Osteocyte (in vitro differentiated cells): ENCODE results near the gene FNDC11. TPM values are rescaled to one million over a fixed set of nuclear protein-coding genes. Genes with fewer than 3 reads are reported as not detected.

ENCODE experiments used
- DNase-seq: peaks from one replicate; pipeline ENCODE4 v3.0.0; 2021; ENCODE audit warnings: mixed read lengths; ENCODE audit not compliant: unreplicated experiment; ENCODE audit errors: extremely low spot score
- H3K27ac Mint-ChIP-seq: one replicate; pipeline ENCODE4 v1.8.0; 2021; ENCODE audit warnings: mild to moderate bottlenecking, mixed read lengths; ENCODE audit not compliant: unreplicated experiment
- H3K27me3 Mint-ChIP-seq: one replicate; pipeline ENCODE4 v1.8.0; 2021; ENCODE audit warnings: mixed read lengths; ENCODE audit not compliant: unreplicated experiment
- H3K36me3 Mint-ChIP-seq: one replicate; pipeline ENCODE4 v1.8.0; 2021; ENCODE audit warnings: mixed read lengths; ENCODE audit not compliant: unreplicated experiment
- H3K4me1 Mint-ChIP-seq: one replicate; pipeline ENCODE4 v1.8.0; 2021; ENCODE audit warnings: mixed read lengths; ENCODE audit not compliant: unreplicated experiment
- H3K4me3 Mint-ChIP-seq: one replicate; pipeline ENCODE4 v1.8.0; 2021; ENCODE audit warnings: mild to moderate bottlenecking, moderate library complexity, mixed read lengths; ENCODE audit not compliant: unreplicated experiment
- H3K9me3 Mint-ChIP-seq: one replicate; pipeline ENCODE4 v1.8.0; 2021; ENCODE audit warnings: mixed read lengths; ENCODE audit not compliant: unreplicated experiment
- CTCF ChIP-seq: fragments of 200-600 bp; sonication (generic); IDR thresholded peaks from 2 replicates; pipeline ENCODE4 v1.5.0; 2021; ENCODE audit warnings: antibody characterized with exemption, mild to moderate bottlenecking, moderate library complexity
- total RNA-seq: library from RNA; stranded (reverse); gene quantifications from 2 replicates; pipeline ENCODE4 v1.2.1, GENCODE V29; 2021

The FNDC11 gene
- total RNA-seq, 1 donor from 2014 or later = 0.13 TPM

GRCh38 chr20:63566395-63567135, 12.6 kb downstream of the FNDC11 start:
- H3K4me3 Mint-ChIP-seq = no peak overlapping the region
- H3K27me3 Mint-ChIP-seq = no peaks in the 10 kb centered on the region
- no peaks in the 10 kb centered on the region for H3K4me1 Mint-ChIP-seq
- H3K36me3 Mint-ChIP-seq = no peaks in the 10 kb centered on the region
- no peaks in the 10 kb centered on the region for H3K9me3 Mint-ChIP-seq
- H3K27ac Mint-ChIP-seq = no peak overlapping the region
- DNase-seq = no peak
- TF ChIP-seq CTCF = no peak

DNA sequence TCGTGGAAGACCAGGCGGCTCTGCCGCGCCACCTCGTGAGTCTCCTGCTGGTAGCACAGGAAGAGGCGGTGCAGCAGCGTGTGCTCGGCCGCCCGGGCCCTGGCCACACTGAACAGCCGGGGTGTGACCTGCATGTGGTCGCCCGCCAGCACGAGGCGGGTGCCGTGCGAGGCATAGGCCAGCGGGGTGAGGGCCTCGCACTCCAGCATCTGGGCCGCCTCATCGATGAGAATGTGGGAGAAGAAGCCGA, 13.1 kb downstream of the FNDC11 start:
- TF ChIP-seq CTCF = no peak
- Mint-ChIP-seq H3K36me3 (no peaks in the 10 kb centered on the region), H3K4me1 (no peaks in the 10 kb centered on the region), H3K4me3 (no peak overlapping the region), H3K9me3 (no peaks in the 10 kb centered on the region), H3K27me3 (no peaks in the 10 kb centered on the region), H3K27ac (no peak overlapping the region)
- DNase-seq = no peak

- H3K36me3 Mint-ChIP-seq = no peaks in the 10 kb centered on the region
- no peaks in the 10 kb centered on the region for H3K4me1 Mint-ChIP-seq
- H3K4me3 Mint-ChIP-seq = no peak overlapping the region
Observed at GRCh38 chr20:63567386-63568169, 13.6 kb downstream of the FNDC11 start.

DNA sequence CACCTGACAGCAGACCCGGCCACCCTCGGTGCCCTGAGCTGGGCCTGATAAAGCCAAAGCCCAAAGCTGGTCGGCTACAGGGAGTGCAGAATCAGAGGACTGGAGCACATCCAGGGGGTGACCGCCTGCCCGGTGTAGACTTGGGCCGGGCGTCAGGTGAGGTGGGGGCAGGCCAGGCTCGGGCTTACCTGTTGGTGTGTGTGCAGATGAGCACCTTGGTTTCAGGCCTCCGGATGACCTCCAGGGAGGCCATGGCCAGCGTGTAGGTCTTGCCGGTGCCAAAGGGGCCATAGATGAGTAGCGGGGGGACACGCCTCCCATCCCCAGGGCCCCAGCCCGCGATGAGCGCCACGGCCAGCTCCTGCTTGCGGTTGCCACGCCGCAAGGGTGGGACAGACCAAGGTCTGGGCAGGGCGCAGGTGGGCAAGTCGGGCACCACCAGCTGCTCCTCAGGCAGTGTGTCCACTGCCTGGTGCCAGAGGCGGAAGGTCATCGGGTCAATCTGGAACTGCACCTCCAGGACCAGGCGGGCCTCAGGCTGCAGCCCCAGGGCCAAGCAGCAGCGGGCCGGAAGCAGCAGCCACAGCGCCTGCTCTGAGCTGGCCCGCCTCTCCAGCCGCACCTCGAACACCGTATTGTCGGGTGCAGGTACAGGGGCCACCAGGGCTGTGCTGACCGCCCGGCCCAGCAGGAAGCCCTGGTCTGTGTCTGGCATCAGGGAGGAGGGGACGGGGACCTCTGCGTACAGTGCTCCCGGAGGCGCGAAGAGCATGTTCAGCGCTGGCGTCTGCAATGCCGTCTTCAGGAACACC, 14.4 kb downstream of the FNDC11 start:
- no peak for TF ChIP-seq CTCF
- H3K4me1 Mint-ChIP-seq = no peaks in the 10 kb centered on the region
- DNase-seq = no peak
- H3K4me3 Mint-ChIP-seq = no peak overlapping the region
- no peaks in the 10 kb centered on the region for H3K36me3 Mint-ChIP-seq
- H3K9me3 Mint-ChIP-seq = no peaks in the 10 kb centered on the region
- no peaks in the 10 kb centered on the region for H3K27me3 Mint-ChIP-seq
- H3K27ac Mint-ChIP-seq = no peak overlapping the region

More at GRCh38 chr20:63567386-63568169, 13.6 kb downstream of the FNDC11 start:
- Mint-ChIP-seq H3K27me3 (no peaks in the 10 kb centered on the region), H3K9me3 (no peaks in the 10 kb centered on the region), H3K27ac (no peak overlapping the region)
- DNase-seq = no peak
- TF ChIP-seq CTCF = no peak
